SU-DHL-6 (cell line): ENCODE data around the gene ZFP36L1.
A peak's percentile ranks its signal among the peaks of the same experiment; 100 is the strongest.

ENCODE experiments used
- H2AFZ ChIP-seq: fragments of 200-600 bp; sonication (generic); 2 replicates; pipeline ENCODE4 v1.6.1; 2014; ENCODE audit warnings: low read depth, mild to moderate bottlenecking, moderate library complexity, mixed read lengths, antibody characterized with exemption, low read length; ENCODE audit not compliant: severe bottlenecking
- H3F3A ChIP-seq: fragments of 200-600 bp; shearing (Covaris generic); 2 replicates; pipeline ENCODE4 v1.6.0; 2016; ENCODE audit warnings: antibody characterized with exemption, mild to moderate bottlenecking; ENCODE audit not compliant: insufficient read depth
- H3K27ac ChIP-seq: fragments of 200-600 bp; sonication (generic); 2 replicates; pipeline ENCODE4 v1.5.1; 2016; ENCODE audit warnings: low read depth, mild to moderate bottlenecking, low read length, moderate library complexity, mixed read lengths
- H3K27me3 ChIP-seq: fragments of 200-600 bp; sonication (generic), shearing (Covaris generic); 2 replicates; pipeline ENCODE4 v1.6.0; 2014; ENCODE audit warnings: mild to moderate bottlenecking, low read length
- H3K36me3 ChIP-seq: fragments of 200-600 bp; sonication (generic); 2 replicates; pipeline ENCODE4 v1.6.1; 2014; ENCODE audit warnings: mild to moderate bottlenecking, low read length, mixed read lengths
- H3K4me2 ChIP-seq: fragments of 300-600, 200-600 bp; shearing (Covaris generic), sonication (generic); 2 replicates; pipeline ENCODE4 v1.6.0; 2014; ENCODE audit warnings: low read length, low read depth, mild to moderate bottlenecking; ENCODE audit not compliant: poor library complexity, severe bottlenecking
- H3K4me3 ChIP-seq: fragments of 200-600 bp; sonication (generic); 2 replicates; pipeline ENCODE4 v1.5.1; 2014; ENCODE audit warnings: antibody characterized with exemption, low read length, mild to moderate bottlenecking, mixed read lengths; ENCODE audit not compliant: insufficient read depth, poor library complexity, severe bottlenecking
- H3K79me2 ChIP-seq: fragments of 200-600 bp; sonication (generic); 2 replicates; pipeline ENCODE4 v1.6.1; 2014; ENCODE audit warnings: mild to moderate bottlenecking, low read length, moderate library complexity; ENCODE audit not compliant: insufficient read depth
- H3K9ac ChIP-seq: fragments of 200-600 bp; sonication (generic); 2 replicates; pipeline ENCODE4 v1.7.0; 2014; ENCODE audit warnings: mild to moderate bottlenecking, low read length
- H3K9me2 ChIP-seq: fragments of 200-600 bp; sonication (generic); replicated peaks from 2 replicates; pipeline ENCODE4 v1.6.1; 2014; ENCODE audit warnings: low read length; ENCODE audit not compliant: insufficient read depth
- H3K9me3 ChIP-seq: fragments of 200-600 bp; sonication (generic); 2 replicates; pipeline ENCODE4 v1.6.1; 2014; ENCODE audit warnings: low read length, mixed read lengths; ENCODE audit not compliant: insufficient read depth
- H4K20me1 ChIP-seq: fragments of 200-600 bp; sonication (generic); 2 replicates; pipeline ENCODE4 v1.6.1; 2014; ENCODE audit warnings: low read depth, mild to moderate bottlenecking, antibody characterized with exemption, low read length, moderate library complexity, mixed read lengths
- EZH2phosphoT487 ChIP-seq: fragments of 200-600 bp; sonication (generic), shearing (Covaris generic); conservative IDR thresholded peaks from 2 replicates; pipeline ENCODE4 v1.6.1; 2018; ENCODE audit warnings: mild to moderate bottlenecking, antibody characterized with exemption, low read length, moderate library complexity, mixed read lengths
- TF ChIP-seq, protein P1 (sequence below): fragments of 200-600 bp; sonication (generic); IDR thresholded peaks from one replicate; pipeline ENCODE4 v1.5.1; 2017; ENCODE audit warnings: antibody characterized with exemption, mild to moderate bottlenecking, low read length, moderate library complexity; ENCODE audit not compliant: insufficient read depth, poor library complexity, severe bottlenecking

The ZFP36L1 gene

DNA sequence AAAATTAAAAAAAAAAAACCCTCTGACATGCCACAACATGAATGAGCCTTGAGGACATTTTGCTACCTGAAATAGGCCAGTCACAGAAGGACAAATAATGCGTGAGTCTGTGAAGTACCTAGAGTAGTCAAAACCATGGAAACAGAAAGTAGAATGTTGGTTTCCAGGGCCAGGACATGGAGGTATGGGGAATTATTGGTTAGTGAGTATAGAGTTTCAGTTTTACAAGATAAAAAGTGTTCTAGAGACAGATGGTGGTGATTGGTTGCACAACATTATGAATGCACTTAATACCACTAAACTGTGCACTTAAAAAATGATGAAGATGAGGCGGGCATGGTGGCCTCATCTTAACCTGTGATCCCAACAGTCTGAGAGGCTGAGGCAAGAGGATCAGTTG lies 47.6 kb upstream of the ZFP36L1 start:
- Histone ChIP-seq H3K27me3 (no peaks in the 10 kb centered on the region), H3K9me3 (peaks cover 10% of the 10 kb centered on the region), H3K4me3 (no peak overlapping the region), H3F3A (0 out of 2 replicates have a peak, but pooled peaks cover 3% of the 10 kb centered on the region), H4K20me1 (no peaks in the 10 kb centered on the region), H3K9me2 (no peaks in the 10 kb centered on the region), H3K9ac (no peak overlapping the region), H3K79me2 (no peaks in the 10 kb centered on the region), H3K4me2 (no peak overlapping the region), H3K27ac (no peak overlapping the region), H3K36me3 (no peaks in the 10 kb centered on the region), H2AFZ (no peak overlapping the region)
- TF ChIP-seq EZH2phosphoT487: no peak
- TF ChIP-seq, protein P1, sequence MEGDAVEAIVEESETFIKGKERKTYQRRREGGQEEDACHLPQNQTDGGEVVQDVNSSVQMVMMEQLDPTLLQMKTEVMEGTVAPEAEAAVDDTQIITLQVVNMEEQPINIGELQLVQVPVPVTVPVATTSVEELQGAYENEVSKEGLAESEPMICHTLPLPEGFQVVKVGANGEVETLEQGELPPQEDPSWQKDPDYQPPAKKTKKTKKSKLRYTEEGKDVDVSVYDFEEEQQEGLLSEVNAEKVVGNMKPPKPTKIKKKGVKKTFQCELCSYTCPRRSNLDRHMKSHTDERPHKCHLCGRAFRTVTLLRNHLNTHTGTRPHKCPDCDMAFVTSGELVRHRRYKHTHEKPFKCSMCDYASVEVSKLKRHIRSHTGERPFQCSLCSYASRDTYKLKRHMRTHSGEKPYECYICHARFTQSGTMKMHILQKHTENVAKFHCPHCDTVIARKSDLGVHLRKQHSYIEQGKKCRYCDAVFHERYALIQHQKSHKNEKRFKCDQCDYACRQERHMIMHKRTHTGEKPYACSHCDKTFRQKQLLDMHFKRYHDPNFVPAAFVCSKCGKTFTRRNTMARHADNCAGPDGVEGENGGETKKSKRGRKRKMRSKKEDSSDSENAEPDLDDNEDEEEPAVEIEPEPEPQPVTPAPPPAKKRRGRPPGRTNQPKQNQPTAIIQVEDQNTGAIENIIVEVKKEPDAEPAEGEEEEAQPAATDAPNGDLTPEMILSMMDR: no peak

DNA sequence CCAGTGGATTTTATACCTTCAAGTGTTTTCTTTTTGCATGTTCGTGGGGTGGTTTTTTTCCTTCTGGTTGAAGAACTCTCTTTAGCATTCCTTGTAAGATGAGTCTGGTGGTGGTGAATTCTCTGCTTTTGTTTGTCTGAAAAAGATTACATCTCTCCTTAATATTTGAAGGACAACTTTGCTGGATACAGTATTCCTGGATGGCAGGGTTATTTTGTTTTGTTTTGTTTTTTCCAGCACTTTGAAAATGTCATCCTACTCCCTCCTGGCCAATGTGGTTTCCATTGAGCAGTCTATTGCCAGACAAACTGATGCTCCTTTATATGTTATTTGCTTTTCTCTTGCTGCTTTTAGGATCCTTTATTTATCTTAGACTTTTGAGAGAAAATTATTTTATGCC lies 43.2 kb upstream of the ZFP36L1 start:
- Histone ChIP-seq H3K4me3 (no peak overlapping the region), H3K36me3 (no peaks in the 10 kb centered on the region), H3K9ac (no peak overlapping the region), H3K9me3 (peaks cover 10% of the 10 kb centered on the region), H3K9me2 (no peaks in the 10 kb centered on the region), H3K4me2 (no peak overlapping the region), H2AFZ (no peak overlapping the region), H3F3A (0 out of 2 replicates have a peak, but pooled peaks cover 5% of the 10 kb centered on the region), H3K27ac (no peak overlapping the region), H3K27me3 (no peaks in the 10 kb centered on the region), H3K79me2 (no peaks in the 10 kb centered on the region), H4K20me1 (no peaks in the 10 kb centered on the region)
- TF ChIP-seq, protein P1: no peak
- TF ChIP-seq EZH2phosphoT487: no peak

DNA sequence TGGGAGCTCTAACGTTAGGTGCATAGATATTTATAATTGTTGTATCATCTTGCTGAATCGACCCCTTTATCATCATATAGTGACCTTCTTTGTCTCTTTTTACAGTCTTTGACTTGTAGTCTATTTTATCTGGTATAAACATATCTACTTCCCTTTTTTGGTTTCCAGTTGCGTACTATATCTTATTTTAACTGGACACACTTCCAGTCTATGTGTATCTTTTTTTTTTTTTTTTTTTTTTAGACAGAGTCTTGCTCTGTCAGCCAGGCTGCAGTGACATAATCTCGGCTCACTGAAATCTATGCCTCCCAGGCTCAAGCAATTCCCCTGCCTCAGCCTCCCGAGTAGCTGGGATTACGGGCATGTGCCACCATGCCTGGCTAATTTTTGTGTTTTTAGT lies 41.9 kb upstream of the ZFP36L1 start:
- Histone ChIP-seq H3K9me2 (no peaks in the 10 kb centered on the region), H3K9ac (no peak overlapping the region), H3K79me2 (no peaks in the 10 kb centered on the region), H2AFZ (no peak overlapping the region), H3F3A (0 out of 2 replicates have a peak, but pooled peaks cover 5% of the 10 kb centered on the region), H3K4me3 (no peak overlapping the region), H3K36me3 (no peaks in the 10 kb centered on the region), H3K27me3 (no peaks in the 10 kb centered on the region), H3K4me2 (peak overlapping the region; percentile 16), H4K20me1 (no peaks in the 10 kb centered on the region), H3K27ac (no peak overlapping the region), H3K9me3 (peaks cover 10% of the 10 kb centered on the region)
- TF ChIP-seq, protein P1: no peak
- no peak for TF ChIP-seq EZH2phosphoT487
